H9 (cell line): ENCODE data around the gene FBLN1. TPM values are rescaled to one million over a fixed set of nuclear protein-coding genes. Genes with fewer than 3 reads are reported as not detected.

ENCODE experiments used
- DNase-seq: peaks from one replicate; pipeline ENCODE4 v3.0.0-alpha.2; 2017
- H2AFZ ChIP-seq: one replicate; pipeline ENCODE4 v1.6.1; 2013; ENCODE audit warnings: mild to moderate bottlenecking, low read length, control low read depth, moderate library complexity
- H2AK5ac ChIP-seq: 2 replicates; pipeline ENCODE4 v1.6.1; 2013; ENCODE audit warnings: low read length, control low read depth, mixed read lengths; ENCODE audit not compliant: insufficient read length
- H2BK120ac ChIP-seq: one replicate; pipeline ENCODE4 v1.6.1; 2013; ENCODE audit warnings: low read depth, mild to moderate bottlenecking, low read length, control low read depth, inconsistent platforms; ENCODE audit not compliant: poor library complexity, severe bottlenecking
- H2BK12ac ChIP-seq: 2 replicates; pipeline ENCODE4 v1.6.1; 2013; ENCODE audit warnings: low read length, control low read depth, mixed read lengths, low read depth; ENCODE audit not compliant: insufficient read length
- H2BK15ac ChIP-seq: 2 replicates; pipeline ENCODE4 v1.6.1; 2013; ENCODE audit warnings: low read depth, low read length, control low read depth
- H2BK20ac ChIP-seq: one replicate; pipeline ENCODE4 v1.6.1; 2013; ENCODE audit warnings: low read depth, mild to moderate bottlenecking, low read length, control low read depth, inconsistent platforms; ENCODE audit not compliant: poor library complexity, severe bottlenecking
- H2BK5ac ChIP-seq: 2 replicates; pipeline ENCODE4 v1.6.1; 2013; ENCODE audit warnings: low read length, control low read depth, mixed read lengths; ENCODE audit not compliant: insufficient read length
- H3K14ac ChIP-seq: 2 replicates; pipeline ENCODE4 v1.6.1; 2013; ENCODE audit warnings: low read length, control low read depth; ENCODE audit not compliant: insufficient read depth
- H3K18ac ChIP-seq: 2 replicates; pipeline ENCODE4 v1.6.1; 2013; ENCODE audit warnings: low read depth, mild to moderate bottlenecking, mixed read lengths, low read length, control low read depth; ENCODE audit not compliant: insufficient read length
- H3K23ac ChIP-seq: 2 replicates; pipeline ENCODE4 v1.6.1; 2013; ENCODE audit warnings: low read length, control low read depth, mixed read lengths, low read depth; ENCODE audit not compliant: insufficient read length
- H3K23me2 ChIP-seq: 2 replicates; pipeline ENCODE4 v1.6.1; 2013; ENCODE audit warnings: low read depth, mild to moderate bottlenecking, mixed read lengths, low read length, control low read depth; ENCODE audit not compliant: insufficient read length, poor library complexity, severe bottlenecking
- H3K27ac ChIP-seq: 2 replicates; pipeline ENCODE4 v1.5.1; 2013; ENCODE audit warnings: low read length, control low read depth, mixed read lengths, low read depth; ENCODE audit not compliant: insufficient read length
- H3K27me3 ChIP-seq: 2 replicates; pipeline ENCODE4 v1.6.1; 2013; ENCODE audit warnings: low read length, control low read depth, inconsistent platforms; ENCODE audit not compliant: insufficient read depth
- H3K4ac ChIP-seq: 2 replicates; pipeline ENCODE4 v1.6.1; 2013; ENCODE audit warnings: low read depth, mild to moderate bottlenecking, control low read depth, inconsistent platforms, low read length, moderate library complexity
- H3K4me1 ChIP-seq: 2 replicates; pipeline ENCODE4 v1.6.1; 2013; ENCODE audit warnings: low read length, control low read depth, inconsistent platforms; ENCODE audit not compliant: insufficient read depth
- H3K4me2 ChIP-seq: 2 replicates; pipeline ENCODE4 v1.6.1; 2013; ENCODE audit warnings: low read length, control low read depth, mixed read lengths; ENCODE audit not compliant: insufficient read length, insufficient read depth
- H3K56ac ChIP-seq: 2 replicates; pipeline ENCODE4 v1.6.1; 2013; ENCODE audit warnings: low read depth, mild to moderate bottlenecking, mixed read lengths, low read length, control low read depth; ENCODE audit not compliant: insufficient read length
- H3K79me1 ChIP-seq: 2 replicates; pipeline ENCODE4 v1.6.1; 2013; ENCODE audit warnings: low read depth, mild to moderate bottlenecking, moderate library complexity, low read length, control low read depth, inconsistent platforms; ENCODE audit not compliant: insufficient read depth, poor library complexity, severe bottlenecking
- H3K79me2 ChIP-seq: 2 replicates; pipeline ENCODE4 v1.6.1; 2013; ENCODE audit warnings: low read length, control low read depth, inconsistent platforms; ENCODE audit not compliant: insufficient read depth
- H3K9ac ChIP-seq: 2 replicates; pipeline ENCODE4 v1.6.1; 2013; ENCODE audit warnings: low read length, control low read depth, mixed read lengths; ENCODE audit not compliant: insufficient read length; ENCODE audit errors: extremely low read depth
- H3K9me3 ChIP-seq: one replicate; pipeline ENCODE4 v1.6.1; 2013; ENCODE audit warnings: low read depth, low read length, inconsistent platforms; ENCODE audit not compliant: control insufficient read depth
- H3T11ph ChIP-seq: one replicate; pipeline ENCODE4 v1.6.1; 2013; ENCODE audit warnings: mild to moderate bottlenecking, low read length, control low read depth, inconsistent platforms
- H4K20me1 ChIP-seq: one replicate; pipeline ENCODE4 v1.6.1; 2013; ENCODE audit not compliant: control insufficient read depth, insufficient read length, insufficient read depth
- H4K5ac ChIP-seq: 2 replicates; pipeline ENCODE4 v1.6.1; 2013; ENCODE audit warnings: low read depth, mild to moderate bottlenecking, mixed read lengths, low read length, control low read depth; ENCODE audit not compliant: insufficient read length
- H4K8ac ChIP-seq: replicated peaks from 2 replicates; pipeline ENCODE4 v1.6.1; 2013; ENCODE audit warnings: low read length, control low read depth, mixed read lengths, low read depth; ENCODE audit not compliant: insufficient read length
- H4K91ac ChIP-seq: 2 replicates; pipeline ENCODE4 v1.6.1; 2013; ENCODE audit warnings: low read depth, mild to moderate bottlenecking, moderate library complexity, mixed read lengths, low read length, control low read depth; ENCODE audit not compliant: insufficient read length
- H3K27ac Mint-ChIP-seq, 3 experiments: 2 replicates in 2 of 3; 3 replicates in 1 of 3; pipeline ENCODE4 v1.8.0; 2020 to 2021; ENCODE audit warnings: mixed read lengths in 3 of 3, mild to moderate bottlenecking in 1 of 3, moderate library complexity in 1 of 3
- H3K27me3 Mint-ChIP-seq: 2 replicates; pipeline ENCODE4 v1.8.0; 2021; ENCODE audit warnings: low read depth, mild to moderate bottlenecking, moderate library complexity, mixed read lengths
- H3K36me3 Mint-ChIP-seq, 3 experiments: 2 replicates in 2 of 3; 3 replicates in 1 of 3; pipeline ENCODE4 v1.8.0; 2020 to 2021; ENCODE audit warnings: low read depth in 3 of 3, mixed read lengths in 3 of 3; ENCODE audit not compliant: insufficient read depth in 1 of 3
- H3K4me1 Mint-ChIP-seq, 2 experiments: 2 replicates each; pipeline ENCODE4 v1.8.0; 2020; ENCODE audit warnings: mixed read lengths in 2 of 2
- H3K4me3 Mint-ChIP-seq, 2 experiments: 2 replicates in 1 of 2; 3 replicates in 1 of 2; pipeline ENCODE4 v1.8.0; 2020 to 2021; ENCODE audit warnings: mild to moderate bottlenecking in 2 of 2, mixed read lengths in 2 of 2, moderate library complexity in 1 of 2
- H3K9me3 Mint-ChIP-seq, 2 experiments: 2 replicates in 1 of 2; 3 replicates in 1 of 2; pipeline ENCODE4 v1.8.0; 2020; ENCODE audit warnings: mild to moderate bottlenecking in 2 of 2, mixed read lengths in 2 of 2, moderate library complexity in 1 of 2
- CTCF ChIP-seq: fragments of 200-600 bp; sonication (generic); conservative IDR thresholded peaks from 3 replicates; pipeline ENCODE4 v1.8.0; 2021; ENCODE audit warnings: antibody characterized with exemption, mild to moderate bottlenecking
- WGBS: extraction: QIAGEN DNeasy Blood & Tissue Kit; methylation state at CpG from one replicate; pipeline ENCODE4 v1.1.7; 2013; ENCODE audit warnings: missing lambda C conversion rate, low lambda C conversion rate, mixed read lengths; ENCODE audit not compliant: insufficient read length; ENCODE audit errors: extremely low coverage; 5-methylcytosine and 5-hydroxymethylcytosine counted together
- total RNA-seq: library from RNA; stranded (reverse); gene quantifications from 2 replicates; pipeline ENCODE4 v1.2.1, GENCODE V29; 2021

The FBLN1 gene
- total RNA-seq, 1 experiment from 2014 or later, result 140 TPM

GRCh38 chr22:45640941-45641621 is 138.4 kb downstream of the FBLN1 start:
- H3K9me3 ChIP-seq, result no peaks in the 10 kb centered on the region
- no peak overlapping the region for H2BK20ac ChIP-seq
- Mint-ChIP-seq H3K36me3 (no peaks in the 10 kb centered on the region), H3K4me3 (no peak overlapping the region), H3K4me1 (peaks cover 33 to 34% of the 10 kb centered on the region in 2 experiments), H3K9me3 (no peaks in the 10 kb centered on the region), H3K27ac (no peak overlapping the region), H3K27me3 (peaks cover 49% of the 10 kb centered on the region)
- H2AK5ac ChIP-seq, result no peak overlapping the region
- H3K23me2 ChIP-seq, result no peaks in the 10 kb centered on the region
- no peaks in the 10 kb centered on the region; the same call in 1 of the 2 replicates for H3K4me1 ChIP-seq
- peak overlapping the region; percentile 20; the same call in 1 of the 2 replicates for H3K14ac ChIP-seq
- no peaks in the 10 kb centered on the region for H3K79me2 ChIP-seq
- no peak overlapping the region for H4K8ac ChIP-seq
- no peak overlapping the region for H3K4ac ChIP-seq
- no peak overlapping the region for H2BK5ac ChIP-seq
- no peaks in the 10 kb centered on the region for H4K20me1 ChIP-seq
- no CpG with 5 or more reads among the region's 24 CpGs for WGBS
- H2BK12ac ChIP-seq, result no peak overlapping the region
- H3K18ac ChIP-seq, result no peak overlapping the region
- no peak overlapping the region for H2AFZ ChIP-seq
- no peak overlapping the region for H3K9ac ChIP-seq
- no peaks in the 10 kb centered on the region for H3K79me1 ChIP-seq
- H4K5ac ChIP-seq, result no peak overlapping the region
- no peak for TF ChIP-seq CTCF
- no peak overlapping the region for H4K91ac ChIP-seq
- DNase-seq, result no peak
- H2BK15ac ChIP-seq, result no peak overlapping the region
- H3K23ac ChIP-seq, result no peak overlapping the region
- no peak overlapping the region for H3T11ph ChIP-seq
- no peak overlapping the region for H3K56ac ChIP-seq
- no peaks in the 10 kb centered on the region; the same call in 1 of the 2 replicates for H3K27me3 ChIP-seq
- H2BK120ac ChIP-seq, result no peak overlapping the region
- H3K4me2 ChIP-seq, result no peak overlapping the region
- no peak overlapping the region for H3K27ac ChIP-seq
